Activated CD4-positive, CD25-positive, alpha-beta regulatory T cell treated with anti-CD3 and anti-CD28 coated beads, Interleukin-2, amount 50 U/mL, for 16 hours (primary cell): Measurements from ENCODE around the gene TMEM156.

ENCODE experiments used
- DNase-seq: peaks from one replicate; pipeline ENCODE4 v3.0.0-alpha.2; 2020; ENCODE audit warnings: low read depth, low spot score

The TMEM156 gene

DNA sequence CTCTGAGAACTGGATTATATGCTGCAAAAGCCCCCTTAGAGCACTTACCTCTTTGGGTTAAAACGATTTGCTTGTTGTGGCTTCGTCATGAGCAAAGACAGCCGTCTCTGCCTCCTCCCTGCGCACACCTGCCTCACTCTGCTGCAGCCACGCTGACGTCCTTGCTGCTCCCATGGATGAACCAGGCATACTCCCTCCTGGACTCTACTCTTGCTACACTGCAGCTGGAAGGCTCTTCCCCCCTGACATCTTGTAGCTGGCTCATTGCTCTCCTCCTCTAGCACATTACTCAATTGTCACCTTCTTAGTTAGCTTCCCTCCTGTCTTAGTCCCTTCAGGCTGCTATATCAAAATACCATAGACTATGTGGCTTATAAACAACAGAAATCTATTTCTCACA lies 105.3 kb downstream of the TMEM156 start:
- DNase-seq, result no peak

DNA sequence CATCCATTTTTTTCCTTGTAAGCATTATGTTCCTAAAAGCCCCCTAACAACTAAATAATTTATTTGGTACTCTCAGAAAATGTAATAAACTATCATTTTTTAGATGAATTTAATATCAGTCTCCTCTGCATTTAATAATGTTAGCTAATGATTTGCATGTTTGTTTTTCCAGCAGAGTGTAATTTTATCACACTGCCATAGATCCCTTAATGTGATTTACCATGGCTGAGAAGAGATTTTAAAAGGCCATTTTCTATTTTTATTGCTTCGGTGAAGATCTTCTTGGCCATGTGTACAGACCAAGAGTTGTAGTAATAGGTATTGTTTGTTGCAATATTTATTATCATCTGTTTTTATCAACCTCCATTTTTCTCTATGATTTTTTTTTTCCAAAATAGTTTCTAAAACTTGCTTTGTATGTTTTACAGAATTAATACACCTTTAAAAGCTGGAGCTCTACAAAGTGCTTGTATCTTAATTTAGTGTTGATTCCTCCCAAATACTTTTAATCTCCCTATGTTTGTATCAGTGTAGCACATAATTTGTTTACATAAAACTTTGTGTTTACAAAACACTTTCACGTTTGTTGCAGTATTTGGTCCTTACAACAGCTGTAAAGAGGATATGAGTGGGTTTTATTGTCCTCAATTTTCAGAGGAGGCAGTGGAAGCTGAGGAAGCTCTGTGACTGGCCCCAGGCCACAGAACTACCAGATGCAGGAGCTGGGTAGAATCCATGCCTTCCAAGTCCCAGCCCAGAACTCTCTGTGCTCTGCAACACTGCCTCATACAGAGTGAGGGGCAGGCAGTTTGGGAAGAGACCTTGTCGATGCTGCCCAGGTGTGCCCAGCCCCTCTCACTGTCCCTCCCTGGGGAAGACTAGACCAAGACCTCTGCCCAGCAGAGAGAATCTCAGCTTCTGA lies 106.5 kb downstream of the TMEM156 start:
- no peak for DNase-seq

DNA sequence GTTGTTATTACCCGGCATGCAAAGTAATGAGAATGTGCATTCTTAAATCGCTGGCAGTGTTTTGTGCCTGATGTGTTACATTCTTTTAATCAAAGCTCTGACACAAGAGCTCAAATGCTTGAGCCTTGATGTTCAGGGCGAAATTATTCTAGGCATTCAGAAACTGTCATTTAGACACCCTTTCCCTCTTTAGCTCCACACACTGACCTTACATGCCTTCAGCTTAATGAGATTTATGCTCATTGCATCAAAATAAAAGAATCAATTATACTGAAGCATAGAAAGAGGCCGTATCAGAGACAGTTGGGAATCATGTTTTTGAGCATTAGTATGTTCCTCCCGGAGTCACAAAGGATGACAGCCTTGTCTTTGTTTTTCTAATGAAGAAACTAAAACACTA lies 107.9 kb downstream of the TMEM156 start:
- no peak for DNase-seq

DNA sequence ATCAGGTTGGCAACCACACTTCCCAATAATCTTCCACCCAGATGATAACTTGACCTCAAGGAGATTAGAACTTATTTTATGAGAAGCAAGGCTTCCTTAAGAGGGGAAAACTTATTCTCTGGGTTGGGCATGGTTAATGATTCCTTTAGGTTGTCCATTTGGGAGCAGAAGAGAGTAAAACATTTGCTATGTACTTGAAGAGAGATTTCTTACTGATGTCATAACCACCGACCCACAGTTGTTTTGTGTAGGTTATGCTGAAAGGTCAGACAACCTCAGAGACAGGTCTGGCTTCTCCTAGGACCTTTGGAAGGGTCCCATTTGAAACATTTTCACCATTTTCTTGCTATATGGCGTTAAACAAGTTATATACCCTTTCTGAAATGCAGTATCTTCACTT lies 108.5 kb downstream of the TMEM156 start:
- DNase-seq, result no peak

DNA sequence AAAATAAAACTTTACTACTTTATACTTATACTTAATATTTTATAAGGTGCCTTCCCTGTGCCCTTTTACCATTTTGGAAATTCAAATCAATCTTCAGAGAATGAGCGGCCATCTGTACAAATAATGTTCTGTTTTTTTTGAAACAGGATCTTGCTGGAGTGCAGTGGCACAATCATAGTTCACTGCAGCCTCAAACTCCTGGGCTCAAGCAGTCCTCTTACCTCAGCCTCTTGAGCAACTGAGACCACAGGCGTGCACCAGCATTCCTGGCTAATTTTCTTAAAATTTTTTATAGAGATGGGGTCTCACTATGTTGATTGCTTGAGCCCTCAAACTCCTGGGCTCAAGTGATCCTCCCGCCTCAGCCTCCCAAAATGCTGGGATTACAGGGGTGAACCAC lies 111.1 kb downstream of the TMEM156 start:
- DNase-seq, result no peak

DNA sequence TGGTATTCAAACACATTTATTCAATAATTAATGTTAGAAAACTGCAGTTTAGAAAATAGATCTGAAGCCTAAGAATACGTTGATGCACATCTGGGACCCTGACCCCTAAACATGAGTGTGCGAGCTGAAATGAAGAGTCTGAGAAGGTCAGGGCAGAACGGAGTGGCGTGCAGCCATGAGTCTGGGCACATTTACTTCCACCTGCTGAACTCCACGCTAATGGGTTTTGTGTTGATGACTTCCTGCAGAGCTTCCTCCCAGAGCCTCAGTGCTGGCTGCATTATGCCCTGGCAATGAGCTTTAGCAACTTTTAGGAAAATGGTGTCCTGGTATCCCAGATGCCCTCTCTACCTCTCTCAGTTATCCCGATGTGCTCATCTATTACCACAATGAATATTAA lies 111.5 kb downstream of the TMEM156 start:
- DNase-seq, result no peak

DNA sequence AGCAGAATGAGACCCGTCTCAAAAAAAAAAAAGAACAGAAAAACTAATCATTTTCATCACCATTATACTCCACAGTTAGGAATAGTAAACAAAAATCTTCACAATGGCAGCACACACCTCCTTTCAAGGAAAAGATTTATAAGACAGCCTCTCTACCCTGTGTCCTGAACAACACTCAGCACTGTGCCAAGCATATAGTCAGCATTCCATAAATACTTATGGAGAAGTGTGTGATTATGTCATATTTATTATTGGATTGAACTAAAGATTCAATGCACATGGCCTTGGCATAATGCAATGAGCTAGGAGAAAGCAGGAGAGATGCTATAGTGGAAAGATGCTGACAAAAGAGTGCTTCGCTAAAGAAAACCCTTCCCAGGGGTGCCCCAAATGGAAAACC lies 112.0 kb downstream of the TMEM156 start:
- DNase-seq, result no peak

DNA sequence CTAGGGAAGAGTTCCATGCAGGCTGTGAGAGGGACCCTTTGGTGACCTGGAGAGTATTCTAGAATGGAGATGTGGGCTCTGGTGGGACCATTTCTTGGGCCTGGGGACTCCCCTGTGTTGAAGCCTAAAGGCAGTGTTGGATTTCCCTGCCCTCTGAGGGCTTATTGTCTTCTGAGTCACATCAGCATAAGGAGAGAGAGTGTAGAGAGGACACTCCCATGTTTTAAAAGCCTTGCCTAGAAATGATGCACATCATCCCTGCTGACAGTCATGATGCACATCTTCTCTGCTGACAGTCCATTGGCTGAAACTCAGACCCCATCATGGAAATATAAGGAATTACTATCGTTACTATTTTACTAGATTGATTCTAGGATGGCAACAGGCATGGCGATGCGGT lies 112.7 kb downstream of the TMEM156 start:
- no peak for DNase-seq

DNA sequence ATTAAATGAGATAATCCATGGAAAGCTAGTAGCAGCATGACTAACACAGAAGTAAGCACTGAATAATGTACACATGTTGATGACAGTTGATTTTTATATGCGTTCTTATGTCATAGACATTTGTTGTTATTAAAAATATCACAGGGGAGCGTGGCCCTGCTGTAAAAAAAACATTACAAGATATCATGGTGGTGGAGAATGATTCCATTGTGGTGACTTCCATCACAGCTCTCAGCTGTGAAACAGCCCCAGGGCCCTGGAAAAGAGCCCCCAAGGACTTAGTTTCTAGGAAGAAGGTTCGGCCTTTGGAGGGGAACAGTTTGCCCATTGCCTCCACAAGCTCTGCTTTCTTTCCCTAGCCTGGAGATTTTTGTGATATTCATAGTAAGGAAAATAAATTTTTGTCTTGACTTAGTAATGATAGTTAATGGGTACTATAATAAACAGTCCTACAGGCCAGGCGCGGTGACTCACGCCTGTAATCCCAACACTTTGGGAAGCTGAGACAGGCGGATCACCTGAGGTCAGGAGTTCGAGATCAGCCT lies 114.7 kb downstream of the TMEM156 start:
- DNase-seq, result no peak
